ENCODE results near the gene CCNI2.

Gene CCNI2

GRCh38 chr5:132772291-132773070, 25.3 kb downstream of the CCNI2 start:
- H3K9ac ChIP-seq: no peak overlapping the region
- H3K4me2 ChIP-seq (ENCODE audit: low read length): no peak overlapping the region
- no peaks in the 10 kb centered on the region for H3K27me3 ChIP-seq (ENCODE audit: control insufficient read depth, insufficient read depth, low read length)
- H2AFZ ChIP-seq: no peak overlapping the region
- H3K36me3 ChIP-seq (ENCODE audit: control insufficient read depth, insufficient read depth, low read length): no peaks in the 10 kb centered on the region
- TF ChIP-seq CTCF (IDR thresholded peaks at IDR 0.05): no peak
- H3K79me2 ChIP-seq: peaks cover 25% of the 10 kb centered on the region
- peaks cover 33% of the 10 kb centered on the region for H3K4me1 ChIP-seq
- H3K9me3 ChIP-seq (ENCODE audit: control insufficient read depth, low read length): no peaks in the 10 kb centered on the region
- peak overlapping the region; percentile 2 for H3K27ac ChIP-seq
- no peak overlapping the region for H3K4me3 ChIP-seq (ENCODE audit: low read depth, low read length)

GRCh38 chr5:132773114-132773513, 25.9 kb downstream of the CCNI2 start:
- Histone ChIP-seq H3K9me3 (ENCODE audit: control insufficient read depth, low read length) (no peaks in the 10 kb centered on the region), H3K27ac (no peak overlapping the region), H3K79me2 (peaks cover 23% of the 10 kb centered on the region), H2AFZ (no peak overlapping the region), H3K9ac (no peak overlapping the region), H3K4me2 (ENCODE audit: low read length) (no peak overlapping the region), H3K27me3 (ENCODE audit: control insufficient read depth, insufficient read depth, low read length) (no peaks in the 10 kb centered on the region), H3K4me3 (ENCODE audit: low read depth, low read length) (no peak overlapping the region), H3K4me1 (peaks cover 33% of the 10 kb centered on the region), H3K36me3 (ENCODE audit: control insufficient read depth, insufficient read depth, low read length) (no peaks in the 10 kb centered on the region)
- no peak for TF ChIP-seq CTCF (IDR thresholded peaks at IDR 0.05)

GRCh38 chr5:132773601-132774355, 26.6 kb downstream of the CCNI2 start:
- TF ChIP-seq CTCF (IDR thresholded peaks at IDR 0.05): no peak
- H3K4me2 ChIP-seq (ENCODE audit: low read length): peak overlapping the region; percentile 4
- H3K36me3 ChIP-seq (ENCODE audit: control insufficient read depth, insufficient read depth, low read length): no peaks in the 10 kb centered on the region
- peak overlapping the region; percentile 23 for H2AFZ ChIP-seq
- H3K4me1 ChIP-seq: peaks cover 36% of the 10 kb centered on the region
- H3K27me3 ChIP-seq (ENCODE audit: control insufficient read depth, insufficient read depth, low read length): no peaks in the 10 kb centered on the region
- no peak overlapping the region for H3K9ac ChIP-seq
- H3K4me3 ChIP-seq (ENCODE audit: low read depth, low read length): no peak overlapping the region
- H3K79me2 ChIP-seq: peaks cover 16% of the 10 kb centered on the region
- no peaks in the 10 kb centered on the region for H3K9me3 ChIP-seq (ENCODE audit: control insufficient read depth, low read length)
- peak overlapping the region; percentile 55 for H3K27ac ChIP-seq

GRCh38 chr5:132774406-132774805, 27.2 kb downstream of the CCNI2 start:
- H3K4me3 ChIP-seq (ENCODE audit: low read depth, low read length): no peak overlapping the region
- H3K4me1 ChIP-seq: peaks cover 36% of the 10 kb centered on the region
- no peaks in the 10 kb centered on the region for H3K27me3 ChIP-seq (ENCODE audit: control insufficient read depth, insufficient read depth, low read length)
- H3K4me2 ChIP-seq (ENCODE audit: low read length): peak overlapping the region; percentile 4
- H3K36me3 ChIP-seq (ENCODE audit: control insufficient read depth, insufficient read depth, low read length): no peaks in the 10 kb centered on the region
- H2AFZ ChIP-seq: peak overlapping the region; percentile 23
- H3K27ac ChIP-seq: peak overlapping the region; percentile 55
- peaks cover 10% of the 10 kb centered on the region for H3K79me2 ChIP-seq
- H3K9ac ChIP-seq: no peak overlapping the region
- TF ChIP-seq CTCF (IDR thresholded peaks at IDR 0.05): no peak
- H3K9me3 ChIP-seq (ENCODE audit: control insufficient read depth, low read length): no peaks in the 10 kb centered on the region

Data from parathyroid adenoma (tissue), 2 donors.